Small intestine (tissue), 7 donors: Measurements from ENCODE around the gene RAPGEF6. TPM values are rescaled to one million over a fixed set of nuclear protein-coding genes. Genes with fewer than 3 reads are reported as not detected.
A peak's percentile ranks its signal among the peaks of the same experiment; 100 is the strongest.
"Not testable (repeated sequence)": the region's sequence is repeated elsewhere in the genome, so short reads cannot be mapped to it uniquely, and the experiment has no call there.

Source experiments
- DNase-seq, 2 donors: peaks; one replicate each; pipeline versions ENCODE4 v3.0.0 to v3.0.0-alpha.2; 2013
- FAIRE-seq: peaks from 2 replicates; lab custom pipeline; 2012; peaks lifted over from hg19 to GRCh38; lab: Jason Lieb, UNC
- H3K27ac ChIP-seq, 3 donors: one replicate each; pipeline ENCODE4 v1.5.1; 2013; ENCODE audit warnings: low read length in 2 of 3, mild to moderate bottlenecking in 2 of 3, control low read depth in 1 of 3, inconsistent platforms in 1 of 3, low read depth in 1 of 3, moderate library complexity in 1 of 3
- H3K27me3 ChIP-seq, 3 donors: one replicate each; pipeline ENCODE4 v1.6.1; 2013; ENCODE audit warnings: low read length in 3 of 3, inconsistent platforms in 1 of 3; ENCODE audit not compliant: control insufficient read depth in 3 of 3, insufficient read depth in 3 of 3
- H3K36me3 ChIP-seq, 3 donors: one replicate each; pipeline ENCODE4 v1.6.1; 2013; ENCODE audit warnings: low read length in 3 of 3, inconsistent platforms in 1 of 3, low read depth in 1 of 3, mild to moderate bottlenecking in 1 of 3, moderate library complexity in 1 of 3; ENCODE audit not compliant: control insufficient read depth in 3 of 3, insufficient read depth in 2 of 3
- H3K4me1 ChIP-seq, 3 donors: one replicate each; pipeline ENCODE4 v1.6.1; 2013; ENCODE audit warnings: low read length in 2 of 3, inconsistent platforms in 1 of 3, low read depth in 1 of 3, mild to moderate bottlenecking in 1 of 3, moderate library complexity in 1 of 3; ENCODE audit not compliant: control insufficient read depth in 3 of 3, insufficient read depth in 2 of 3
- H3K4me3 ChIP-seq, 3 donors: one replicate each; pipeline ENCODE4 v1.5.1; 2013; ENCODE audit warnings: low read length in 3 of 3, control low read depth in 1 of 3, inconsistent platforms in 1 of 3, low read depth in 1 of 3, mild to moderate bottlenecking in 1 of 3, moderate library complexity in 1 of 3
- H3K9me3 ChIP-seq, 2 donors: one replicate each; pipeline ENCODE4 v1.6.1; 2013; ENCODE audit warnings: low read depth in 1 of 2, low read length in 1 of 2; ENCODE audit not compliant: control insufficient read depth in 2 of 2, insufficient read depth in 1 of 2
- WGBS, 3 donors: extraction: QIAGEN DNeasy Blood & Tissue Kit; methylation state at CpG; one replicate each; pipeline ENCODE4 v1.1.7; 2013; 5-methylcytosine and 5-hydroxymethylcytosine counted together
- polyA plus RNA-seq, 4 donors: library from polyadenylated mRNA; stranded (reverse) in 3 of 4; unstranded in 1 of 4; fragments of 200-250 nt in 3 of 4; fragments of 120-200 nt in 1 of 4; gene quantifications; one replicate each; pipeline versions ENCODE4 v1.2.1 to v1.2.3, GENCODE V29; 2013
- donor health status: healthy with polysubstance abuse.
- donor health status: control.
- donor health status: control.
- donor health status: Bipolar disorder and iron deficiency.
- donor health status: healthy.

RAPGEF6 gene
- polyA plus RNA-seq, 4 donors = 1.1 to 10.4 (median 2.3) TPM

GRCh38 chr5:131593921-131594320, 41.1 kb downstream of the RAPGEF6 start:
- H3K4me1 ChIP-seq = peaks cover 0 to 7% (median 0%) of the 10 kb centered on the region in 3 donors
- no peak for DNase-seq
- no peak for FAIRE-seq
- H3K4me3 ChIP-seq = no peak overlapping the region
- H3K27ac ChIP-seq = peak overlapping the region in 1 of 3 donors; percentile 16
- WGBS, 3 donors = 87 to 95% (median 95%) methylated on average over 2 of the region's 2 CpGs
- peaks cover 0 to 10% of the 10 kb centered on the region in 2 donors for H3K9me3 ChIP-seq
- no peaks in the 10 kb centered on the region for H3K27me3 ChIP-seq
- peaks cover 0 to 10% (median 0%) of the 10 kb centered on the region in 3 donors for H3K36me3 ChIP-seq

- H3K27ac ChIP-seq, H3K27me3 ChIP-seq, FAIRE-seq, H3K4me3 ChIP-seq, H3K4me1 ChIP-seq: not testable (repeated sequence)
- peak in 1 of 2 donors; percentile 42 for DNase-seq
- WGBS, 3 donors = 65 to 74% (median 65%) methylated on average over 2 of the region's 2 CpGs
- Histone ChIP-seq H3K9me3 (peaks cover 0 to 10% of the 10 kb centered on the region in 2 donors), H3K36me3 (peaks cover 0 to 12% (median 0%) of the 10 kb centered on the region in 3 donors)
These were observed 41.6 kb downstream of the RAPGEF6 start for GRCh38 chr5:131593436-131593835.

- peaks cover 0 to 13% (median 0%) of the 10 kb centered on the region in 3 donors for H3K36me3 ChIP-seq
- H3K27me3 ChIP-seq = no peaks in the 10 kb centered on the region
- H3K4me1 ChIP-seq = peaks cover 0 to 3% (median 0%) of the 10 kb centered on the region in 3 donors
- H3K27ac ChIP-seq = no peak overlapping the region
- FAIRE-seq (no peak), DNase-seq (peak; percentile 85 to 86)
- H3K4me3 ChIP-seq = no peak overlapping the region
- H3K9me3 ChIP-seq = peaks cover 0 to 5% of the 10 kb centered on the region in 2 donors
- 65 to 70% (median 66%) methylated on average over 5 of the region's 5 CpGs for WGBS, 3 donors
These were observed 45.3 kb downstream of the RAPGEF6 start for GRCh38 chr5:131589510-131590348.

- 78 to 86% (median 82%) methylated on average over 2 of the region's 2 CpGs for WGBS, 3 donors
- H3K36me3 ChIP-seq = peaks cover 0 to 6% (median 0%) of the 10 kb centered on the region in 3 donors
- H3K27me3 ChIP-seq = no peaks in the 10 kb centered on the region
- H3K9me3 ChIP-seq = peaks cover 0 to 2% of the 10 kb centered on the region in 2 donors
- no peak overlapping the region for H3K4me3 ChIP-seq
- FAIRE-seq = no peak
- H3K27ac ChIP-seq = no peak overlapping the region
- H3K4me1 ChIP-seq = no peaks in the 10 kb centered on the region
- DNase-seq = no peak
These were observed 47.5 kb downstream of the RAPGEF6 start for GRCh38 chr5:131587541-131587940.

GRCh38 chr5:131581702-131582101, 53.3 kb downstream of the RAPGEF6 start:
- Histone ChIP-seq H3K4me3 (no peak overlapping the region), H3K9me3 (peaks cover 0 to 32% of the 10 kb centered on the region in 2 donors), H3K36me3 (peaks cover 0 to 22% (median 0%) of the 10 kb centered on the region in 3 donors), H3K27ac (no peak overlapping the region), H3K27me3 (no peaks in the 10 kb centered on the region), H3K4me1 (no peaks in the 10 kb centered on the region)
- DNase-seq (no peak), FAIRE-seq (no peak)
- 97 to 100% (median 100%) methylated on average over 1 of the region's 1 CpG for WGBS, 3 donors

GRCh38 chr5:131579917-131580671, 54.9 kb downstream of the RAPGEF6 start:
- no peak overlapping the region for H3K27ac ChIP-seq
- WGBS, 3 donors = 95 to 98% (median 95%) methylated on average over 30 to 38 of the region's 38 CpGs
- no peak overlapping the region for H3K4me3 ChIP-seq
- H3K36me3 ChIP-seq = peaks cover 0 to 24% (median 0%) of the 10 kb centered on the region in 3 donors
- H3K4me1 ChIP-seq = no peaks in the 10 kb centered on the region
- FAIRE-seq (no peak), DNase-seq (no peak)
- no peaks in the 10 kb centered on the region for H3K27me3 ChIP-seq
- H3K9me3 ChIP-seq = peaks cover 0 to 42% of the 10 kb centered on the region in 2 donors

- no peak for DNase-seq
- peaks cover 0 to 27% (median 0%) of the 10 kb centered on the region in 3 donors for H3K36me3 ChIP-seq
- H3K27me3 ChIP-seq = no peaks in the 10 kb centered on the region
- no peaks in the 10 kb centered on the region for H3K4me1 ChIP-seq
- 98% methylated on average over 8 of the region's 8 CpGs for WGBS, 3 donors
- H3K9me3 ChIP-seq = peaks cover 0 to 60% of the 10 kb centered on the region in 2 donors
- H3K27ac ChIP-seq = no peak overlapping the region
- no peak overlapping the region for H3K4me3 ChIP-seq
- FAIRE-seq = no peak
These were observed 59.3 kb downstream of the RAPGEF6 start for GRCh38 chr5:131575660-131576227.

- H3K27ac ChIP-seq = no peak overlapping the region
- no peaks in the 10 kb centered on the region for H3K27me3 ChIP-seq
- FAIRE-seq (no peak), DNase-seq (no peak)
- H3K9me3 ChIP-seq = peaks cover 0 to 42% of the 10 kb centered on the region in 2 donors
- no peaks in the 10 kb centered on the region for H3K4me1 ChIP-seq
- H3K36me3 ChIP-seq = peaks cover 0 to 12% (median 0%) of the 10 kb centered on the region in 3 donors
- no peak overlapping the region for H3K4me3 ChIP-seq
- WGBS, 3 donors = 95 to 98% (median 97%) methylated on average over 9 of the region's 9 CpGs
These were observed 63.3 kb downstream of the RAPGEF6 start for GRCh38 chr5:131571669-131572168.
